HG03103 (cell line): ENCODE data around the gene ARFIP1.

Source experiments
- ATAC-seq: cut with Tn5 transposase; IDR thresholded peaks from one replicate; pipeline ENCODE4 v1.9.1; 2021; ENCODE audit warnings: low read depth; ENCODE audit not compliant: unreplicated experiment

ARFIP1 gene

DNA sequence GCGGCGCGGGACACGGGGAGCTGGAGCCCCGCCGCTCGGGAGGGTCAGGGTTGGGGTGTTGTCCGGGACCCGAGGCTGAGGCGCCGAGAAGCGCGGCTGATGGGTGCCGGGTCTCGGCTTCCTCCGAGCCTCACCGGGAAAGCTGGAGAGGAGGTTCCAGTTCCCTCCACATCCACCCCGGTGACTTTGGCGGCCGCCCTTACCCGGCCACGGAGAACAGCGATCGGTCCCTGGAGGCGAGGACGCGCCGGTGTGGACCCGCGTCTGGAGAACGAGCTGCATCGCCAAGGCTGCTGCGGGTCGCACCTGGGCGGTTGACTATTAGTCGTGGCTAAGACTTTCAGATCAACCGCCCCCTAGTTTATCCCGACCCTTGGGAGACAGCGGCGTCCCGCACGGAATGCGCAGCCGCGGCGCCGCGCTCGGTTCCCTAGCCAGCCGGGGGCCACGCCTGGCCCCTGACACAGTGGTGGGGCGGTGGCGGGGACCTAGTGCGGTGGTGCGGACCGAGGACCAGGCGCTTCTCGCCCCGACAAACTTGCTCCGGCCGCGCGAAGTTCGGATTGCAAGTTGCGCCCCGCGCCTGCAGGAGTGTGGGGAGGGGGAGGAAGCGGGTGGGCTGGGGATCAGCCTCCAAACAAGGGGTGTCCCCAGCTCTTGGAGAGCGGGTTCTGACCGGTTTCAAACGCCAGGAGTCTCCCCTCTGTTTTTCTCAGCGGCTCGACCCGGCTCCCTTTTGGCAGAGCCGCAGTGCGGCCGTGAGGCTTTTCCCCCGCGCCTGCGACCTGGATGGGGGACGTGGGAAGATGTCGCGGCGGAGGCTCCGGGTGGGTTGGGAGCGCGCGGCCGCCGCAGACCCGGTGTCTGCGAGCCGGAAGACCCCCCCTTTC lies 156.9 kb downstream of the ARFIP1 start:
- no peak for ATAC-seq

GRCh38 chr4:152937336-152938236 lies 157.8 kb downstream of the ARFIP1 start:
- ATAC-seq, result no peak

GRCh38 chr4:152938237-152938947 lies 158.6 kb downstream of the ARFIP1 start:
- ATAC-seq, result no peak

- no peak for ATAC-seq
These were observed 159.9 kb downstream of the ARFIP1 start for GRCh38 chr4:152939621-152940020.

- no peak for ATAC-seq
These were observed 160.7 kb downstream of the ARFIP1 start for GRCh38 chr4:152940461-152940860.

DNA sequence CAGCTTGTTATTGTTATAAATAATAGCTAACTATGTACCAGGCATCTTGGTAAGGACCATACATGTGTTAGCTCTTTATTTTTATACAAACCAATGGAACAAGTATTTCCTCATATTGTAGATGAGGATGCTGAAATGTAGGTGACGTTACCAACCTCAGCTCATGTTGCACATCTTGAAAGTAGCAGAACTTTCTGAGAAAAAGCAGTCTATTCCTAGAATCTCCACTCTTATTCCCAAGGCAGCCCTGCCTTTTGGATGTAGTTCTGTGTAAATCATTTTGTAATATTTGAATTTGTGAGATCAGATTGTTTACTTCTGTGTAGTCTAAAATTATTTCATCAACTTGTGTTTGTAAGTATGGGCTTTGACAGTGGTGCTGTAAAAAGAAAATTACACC lies 161.7 kb downstream of the ARFIP1 start:
- no peak for ATAC-seq

- ATAC-seq, result no peak
These were observed 162.6 kb downstream of the ARFIP1 start for GRCh38 chr4:152942346-152942745.

DNA sequence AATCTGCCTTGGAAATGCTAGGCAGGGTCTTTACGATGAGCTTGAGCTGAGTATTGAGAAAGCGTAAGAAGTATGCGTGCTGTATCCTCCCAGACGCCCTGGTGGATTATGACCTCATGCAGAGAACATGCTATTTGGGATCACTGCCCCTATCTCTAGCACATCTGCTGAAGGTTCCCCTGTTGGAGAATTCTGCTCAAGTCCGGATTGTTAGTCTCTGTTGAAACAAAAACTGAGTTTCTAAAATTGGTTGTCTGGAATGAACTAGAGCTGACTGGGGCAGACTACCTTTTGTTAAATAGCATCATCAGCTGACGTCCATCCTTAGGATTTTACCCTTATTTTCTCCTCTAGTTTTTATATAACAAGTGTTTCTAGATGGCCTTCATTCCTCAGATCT lies 163.9 kb downstream of the ARFIP1 start:
- no peak for ATAC-seq

- ATAC-seq, result no peak
These were observed 165.0 kb downstream of the ARFIP1 start for GRCh38 chr4:152944666-152945320.

DNA sequence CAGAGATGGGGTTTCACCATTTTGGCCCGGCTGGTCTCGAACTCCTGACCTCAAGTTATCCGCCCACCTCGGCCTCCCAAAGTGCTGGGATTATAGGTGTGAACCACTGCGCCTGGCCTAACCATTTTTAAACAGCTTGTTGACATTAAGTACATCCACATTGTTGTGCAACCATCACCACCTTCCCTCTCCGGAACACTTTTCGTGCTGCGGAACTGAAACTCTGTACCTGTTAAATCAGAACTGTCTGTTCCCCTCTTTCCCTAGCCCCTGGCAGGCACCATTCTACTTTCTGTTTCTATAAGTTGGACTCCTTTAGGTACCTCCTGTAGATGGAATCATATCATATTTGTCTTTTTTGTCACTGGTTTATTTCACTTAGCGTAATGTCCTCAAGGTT lies 165.9 kb downstream of the ARFIP1 start:
- ATAC-seq, result no peak

DNA sequence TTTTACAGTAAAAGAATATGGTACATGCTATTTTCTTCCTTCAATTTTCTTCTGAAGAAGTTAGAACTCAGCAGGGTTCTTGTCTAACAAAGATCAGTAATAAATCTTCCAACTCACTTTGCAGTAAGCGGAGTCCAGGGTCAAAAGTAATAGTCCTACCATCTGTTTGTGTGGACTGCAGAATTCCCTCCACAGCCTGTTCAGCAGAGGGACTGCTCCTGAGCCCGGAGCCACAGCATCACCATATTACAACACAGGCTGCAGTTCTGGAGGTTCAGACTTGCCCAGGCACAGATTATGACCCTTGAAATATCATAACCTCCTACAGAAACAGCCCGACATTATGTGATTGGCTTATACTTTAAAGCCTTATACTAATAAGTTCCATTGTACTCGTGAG lies 166.7 kb downstream of the ARFIP1 start:
- no peak for ATAC-seq

DNA sequence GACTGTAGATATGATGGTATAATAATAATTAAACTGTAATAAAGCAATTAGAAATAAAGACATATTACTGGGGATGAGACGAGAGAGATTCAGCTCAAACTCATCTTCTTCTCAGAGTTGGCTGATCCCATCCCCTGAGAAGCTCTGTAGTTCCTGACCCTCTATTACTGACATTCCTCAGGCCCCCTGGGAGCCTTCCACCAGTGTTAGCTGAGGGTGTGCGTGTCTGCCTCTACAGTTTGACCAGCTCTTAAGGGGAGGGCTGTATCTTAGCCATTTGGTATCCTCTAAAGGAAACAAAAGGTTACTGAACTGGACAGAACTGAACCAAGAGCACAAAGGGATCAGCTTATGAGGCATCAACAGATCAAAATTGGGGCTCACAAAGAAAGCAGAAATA lies 167.6 kb downstream of the ARFIP1 start:
- ATAC-seq, result no peak

DNA sequence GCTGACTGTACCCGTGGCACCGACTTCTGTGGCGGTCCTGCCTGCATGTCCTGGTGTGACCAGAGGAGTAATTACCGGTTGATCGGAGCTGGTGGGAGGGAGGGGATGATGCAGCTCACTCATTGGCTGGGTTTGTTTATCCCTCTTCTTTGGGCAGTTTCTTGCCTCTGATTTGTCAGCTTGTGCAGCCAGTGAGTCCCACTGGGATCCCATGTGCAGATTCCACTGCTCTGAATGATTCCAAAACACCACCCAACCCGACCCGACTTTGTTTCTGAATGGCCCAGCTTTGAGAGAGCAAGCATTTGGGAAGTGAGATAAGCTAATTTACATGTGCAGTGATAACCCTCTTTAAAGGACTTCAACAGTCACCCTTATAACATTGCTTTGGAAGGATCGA lies 170.2 kb downstream of the ARFIP1 start:
- ATAC-seq, result no peak

GRCh38 chr4:152950402-152951274 lies 170.9 kb downstream of the ARFIP1 start:
- ATAC-seq, result no peak

DNA sequence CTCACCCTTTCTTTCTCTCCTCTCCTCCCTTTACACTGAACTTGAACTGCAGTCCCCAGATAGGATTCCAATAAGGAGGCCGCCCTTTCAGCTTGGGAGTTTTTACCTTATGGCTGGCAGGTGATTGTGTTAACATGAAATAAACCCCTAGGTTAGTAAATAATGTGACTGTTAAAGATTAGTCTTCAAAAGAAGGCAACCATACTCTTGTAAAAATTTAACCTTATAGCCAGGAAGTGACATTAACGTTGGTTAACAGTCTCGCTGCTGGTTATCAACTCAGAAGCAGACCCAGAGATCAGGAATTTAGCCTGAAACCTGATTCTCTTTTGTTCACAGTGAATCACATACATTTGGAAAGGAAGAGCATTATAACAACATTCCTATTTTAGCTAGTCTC lies 171.6 kb downstream of the ARFIP1 start:
- no peak for ATAC-seq

DNA sequence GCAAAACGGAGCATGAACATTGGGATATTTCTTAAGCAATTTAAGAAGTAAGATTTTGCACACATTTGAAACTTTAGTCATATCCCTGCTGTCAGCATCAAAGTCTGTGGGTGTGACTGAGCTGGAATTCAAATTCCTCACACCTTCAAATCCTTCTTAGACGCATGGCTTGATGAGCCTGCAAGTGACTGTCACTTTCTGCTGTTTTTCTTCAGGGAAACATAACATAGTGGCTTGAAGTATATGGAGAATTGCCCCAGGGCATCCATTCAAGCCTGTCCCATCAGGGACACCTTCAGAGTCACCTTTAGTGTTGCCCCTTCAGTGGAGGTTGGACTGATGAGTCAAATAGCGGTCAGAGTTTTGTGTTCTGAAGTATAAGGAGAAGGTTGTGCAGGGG lies 173.8 kb downstream of the ARFIP1 start:
- no peak for ATAC-seq

DNA sequence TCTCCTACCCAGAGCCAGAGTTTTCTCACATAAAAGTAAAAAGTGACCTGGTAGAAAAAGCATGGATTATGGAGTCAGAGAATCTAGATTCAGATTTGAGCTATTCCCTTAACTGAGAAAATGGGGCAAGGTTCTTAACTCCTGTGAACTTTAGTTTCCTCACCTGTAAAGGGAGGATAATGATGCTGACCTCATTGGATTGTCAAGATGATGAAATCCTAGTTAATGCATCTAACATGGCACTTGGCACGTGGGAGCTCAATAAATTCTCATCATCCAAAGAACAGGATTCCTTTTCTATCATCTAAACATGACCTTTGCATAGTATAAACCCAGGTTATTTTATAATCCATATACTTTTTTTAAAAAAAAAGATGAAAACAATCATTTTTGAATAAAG lies 175.0 kb downstream of the ARFIP1 start:
- ATAC-seq, result no peak

- no peak for ATAC-seq
These were observed 176.4 kb downstream of the ARFIP1 start for GRCh38 chr4:152956147-152956546.

- ATAC-seq, result no peak
These were observed 177.1 kb downstream of the ARFIP1 start for GRCh38 chr4:152956650-152957436.
